K562 (cell line): ENCODE data around the gene PPP3CA. TPM values are rescaled to one million over a fixed set of nuclear protein-coding genes. Genes with fewer than 3 reads are reported as not detected.

Experiments
- ATAC-seq: fragments of 200-7000 bp; cut with Tn5 transposase; 3 replicates; pipeline ENCODE4 v1.9.1; 2020; ENCODE audit warnings: moderate library complexity
- BruUV-seq: library from RNA; stranded (reverse); fragments of 400-500 nt; replicated peaks from 2 replicates; lab custom pipeline; 2021; lab: Mats Ljungman, UMichigan
- CTCF ChIA-PET: fragments of 300-600 bp; formaldehyde crosslinking; extraction: SDS; loops from one replicate; lab custom pipeline; 2021; ENCODE audit warnings: low intra/inter-chr PET ratio; lab: Yijun Ruan, JAX
- POLR2A ChIA-PET: fragments of 300-600, 350-650 bp; sonication (Branson Sonifier 250); formaldehyde crosslinking; extraction: SDS; loops from one replicate; lab custom pipeline; 2021; ENCODE audit warnings: antibody characterized with exemption, inconsistent platforms; lab: Yijun Ruan, JAX
- DNase-seq, 4 experiments: peaks; one replicate each; pipeline versions ENCODE4 v3.0.0 to v3.0.0-alpha.2; 2011 to 2018; ENCODE audit warnings: low spot score in 3 of 4, mixed read lengths in 3 of 4; ENCODE audit errors: extremely low read depth in 1 of 4
- FAIRE-seq: peaks from 2 replicates; lab custom pipeline; 2011; peaks lifted over from hg19 to GRCh38; lab: Jason Lieb, UNC
- H2AFZ ChIP-seq: 2 replicates; pipeline ENCODE4 v1.6.0; 2011; ENCODE audit warnings: low read depth, low read length, control low read depth, inconsistent platforms
- H3K27ac ChIP-seq: fragments of 200-600 bp; 3 replicates; pipeline ENCODE4 v1.8.0; 2011; ENCODE audit warnings: low read depth, mild to moderate bottlenecking, control low read depth, inconsistent platforms, low read length, moderate library complexity, mixed read lengths; ENCODE audit errors: extremely low read depth
- H3K27me3 ChIP-seq, 2 experiments: fragments of 300-600 bp in 1 of 2; 2 replicates in 1 of 2; 3 replicates in 1 of 2; pipeline versions ENCODE4 v1.6.0 to v1.8.0; 2011; ENCODE audit warnings: inconsistent platforms in 2 of 2, low read length in 2 of 2, mild to moderate bottlenecking in 1 of 2, mixed read lengths in 1 of 2, moderate library complexity in 1 of 2; ENCODE audit not compliant: control insufficient read depth in 2 of 2, insufficient read depth in 2 of 2
- H3K36me3 ChIP-seq: fragments of 300-600 bp; 3 replicates; pipeline ENCODE4 v1.8.0; 2011; ENCODE audit warnings: mild to moderate bottlenecking, low read length, inconsistent platforms; ENCODE audit not compliant: control insufficient read depth, insufficient read depth
- H3K4me1 ChIP-seq, 2 experiments: fragments of 200-600 bp in 1 of 2; replicated peaks in 1 of 2; 2 replicates in 1 of 2; 3 replicates in 1 of 2; pipeline versions ENCODE4 v1.5.1 to v1.8.0; 2011; ENCODE audit warnings: inconsistent platforms in 2 of 2, low read length in 2 of 2, mild to moderate bottlenecking in 1 of 2, mixed read lengths in 1 of 2, moderate library complexity in 1 of 2; ENCODE audit not compliant: control insufficient read depth in 2 of 2, insufficient read depth in 2 of 2
- H3K4me2 ChIP-seq: 2 replicates; pipeline ENCODE4 v1.6.1; 2011; ENCODE audit warnings: low read length, control low read depth, inconsistent platforms, mixed read lengths; ENCODE audit not compliant: insufficient read depth
- H3K4me3 ChIP-seq: fragments of 200-600 bp; sonication (generic), shearing (Covaris generic); 2 replicates; pipeline ENCODE4 v1.5.1; 2016; ENCODE audit warnings: control low read depth, inconsistent platforms
- H3K79me2 ChIP-seq: fragments of 200-600 bp; 3 replicates; pipeline ENCODE4 v1.8.0; 2011; ENCODE audit warnings: low read length, inconsistent platforms; ENCODE audit not compliant: control insufficient read depth, insufficient read depth
- H3K9ac ChIP-seq, 2 experiments: 2 replicates each; pipeline versions ENCODE4 v1.6.0 to v1.6.1; 2011; ENCODE audit warnings: low read depth in 2 of 2, low read length in 2 of 2, control low read depth in 1 of 2, inconsistent platforms in 1 of 2, mild to moderate bottlenecking in 1 of 2, mixed read lengths in 1 of 2; ENCODE audit not compliant: insufficient read depth in 1 of 2
- H3K9me1 ChIP-seq: one replicate; pipeline ENCODE4 v1.6.0; 2011; ENCODE audit warnings: inconsistent platforms, mild to moderate bottlenecking, low read length, moderate library complexity; ENCODE audit not compliant: control insufficient read depth, insufficient read depth
- H3K9me3 ChIP-seq: replicated peaks from 2 replicates; pipeline ENCODE4 v1.5.1; 2011; ENCODE audit warnings: low read depth, low read length, inconsistent platforms; ENCODE audit not compliant: control insufficient read depth, insufficient read depth
- H4K20me1 ChIP-seq: replicated peaks from 2 replicates; pipeline ENCODE4 v1.6.1; 2011; ENCODE audit warnings: low read length, inconsistent platforms, mixed read lengths; ENCODE audit not compliant: control insufficient read depth, insufficient read depth
- ARID2 ChIP-seq: fragments of 450-650 bp; IDR thresholded peaks from 2 replicates; pipeline ENCODE4 v1.6.1; 2017; ENCODE audit warnings: antibody characterized with exemption, mild to moderate bottlenecking
- CHCHD3 ChIP-seq: fragments of 250-450 bp; sonication (Bioruptor Pico); IDR thresholded peaks from 2 replicates; pipeline ENCODE4 v2.1.2; 2022; ENCODE audit warnings: mild to moderate bottlenecking
- ETV5 ChIP-seq: sonication (generic); formaldehyde crosslinking; IDR thresholded peaks from 2 replicates; pipeline ENCODE4 v1.4.0; 2020; ENCODE audit warnings: low read depth, mild to moderate bottlenecking, missing genetic modification reagents
- GATAD2A ChIP-seq: fragments of 450-650 bp; IDR thresholded peaks from 2 replicates; pipeline ENCODE4 v1.6.1; 2017
- JUN ChIP-seq, 2 experiments: sonication (generic) in 1 of 2; formaldehyde crosslinking in 1 of 2; IDR thresholded peaks; 2 replicates each; pipeline versions ENCODE4 v1.6.1 to v1.8.0; 2012 to 2022; ENCODE audit warnings: borderline replicate concordance in 2 of 2, mild to moderate bottlenecking in 2 of 2, improper control_type of control experiment in 1 of 2, low read depth in 1 of 2, low read length in 1 of 2, missing genetic modification reagents in 1 of 2
- NR4A1 ChIP-seq, 2 experiments: fragments of 250-450 bp in 1 of 2; fragments of 450-650 bp in 1 of 2; sonication (Bioruptor Pico) in 1 of 2; IDR thresholded peaks; 2 replicates each; pipeline versions ENCODE4 v1.4.0 to v1.6.1; 2016 to 2020; ENCODE audit warnings: mild to moderate bottlenecking in 2 of 2, missing compliant biosample characterization in 1 of 2, missing genetic modification characterization in 1 of 2, moderate library complexity in 1 of 2
- ZNF76 ChIP-seq: fragments of 250-450 bp; sonication (Bioruptor Pico); IDR thresholded peaks from 2 replicates; pipeline ENCODE4 v1.4.0; 2020; ENCODE audit warnings: mild to moderate bottlenecking, moderate library complexity, borderline replicate concordance
- WGBS: fragments of 100-300 bp; shearing (Covaris generic); methylation state at CpG from one replicate; pipeline ENCODE4 v1.1.6; 2016; ENCODE audit warnings: low coverage, mixed read lengths; ENCODE audit not compliant: insufficient coverage; ENCODE audit errors: missing lambda C conversion rate; 5-methylcytosine and 5-hydroxymethylcytosine counted together
- in situ Hi-C: fragments of 300-500 bp; cut with MboI; formaldehyde crosslinking; loops from 4 replicates; pipeline ENCODE4 v1.15.0; 2018; ENCODE audit warnings: inconsistent platforms, mixed read lengths
- intact Hi-C: fragments of 100-400 bp; cut with micrococcal nuclease; formaldehyde crosslinking; loops from 2 replicates; pipeline ENCODE4 v1.14.2; 2022
- polyA plus RNA-seq, 8 experiments: library from polyadenylated mRNA; depleted of rRNA in 4 of 8; stranded (reverse) in 5 of 8; unstranded in 3 of 8; fragments of >200 nt; fragmentation: Nextera tagmentation in 2 of 8; fragmentation: Illumina TruSeq in 1 of 8; extraction: Ambion mirVana in 2 of 8; extraction: Trizol in 1 of 8; gene quantifications; 2 replicates each; pipeline versions ENCODE4 v1.2.1 to v1.2.3, GENCODE V29; 2011 to 2014; ENCODE audit warnings: inconsistent platforms in 1 of 8, missing spikeins in 1 of 8
- total RNA-seq, 7 experiments: library from RNA; depleted of rRNA in 6 of 7; stranded (reverse); fragments of >200 nt in 6 of 7; fragmentation: Illumina TruSeq in 2 of 7; extraction: Trizol in 2 of 7; gene quantifications; 2 replicates each; pipeline versions ENCODE4 v1.2.1 to v1.2.3, GENCODE V29; 2011 to 2021; ENCODE audit warnings: low replicate concordance in 1 of 7

The PPP3CA gene
- total and polyA plus RNA-seq, 9 of the 15 experiments (the other 6 are each of a cell fraction or from before 2014, with no cell fraction given), result 0.94 to 3.2 (median 1.6) TPM

DNA sequence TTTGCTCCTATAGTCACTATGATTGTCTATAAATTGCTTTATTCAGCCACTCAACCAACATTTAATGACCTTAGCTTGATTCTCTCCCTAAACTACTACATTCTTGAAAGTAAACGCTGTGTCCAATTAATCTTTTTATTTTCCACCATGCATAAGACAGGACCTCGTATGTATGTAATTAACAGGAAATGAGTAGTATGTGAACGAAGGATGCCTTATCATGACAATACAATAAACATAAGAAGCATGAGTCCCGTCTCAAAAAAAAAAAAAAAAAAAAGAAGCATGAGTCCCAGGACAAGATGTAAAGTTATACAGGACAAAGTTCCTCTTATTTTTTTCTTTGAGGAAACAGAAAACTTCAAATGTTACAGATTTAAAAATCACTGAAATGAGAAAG is 92.5 kb downstream of the PPP3CA start:
- H3K4me1 ChIP-seq, result no peaks in the 10 kb centered on the region
- no peak overlapping the region for H3K4me2 ChIP-seq
- H3K9me1 ChIP-seq, result no peaks in the 10 kb centered on the region
- WGBS, result 0% methylated on average over 3 of the region's 4 CpGs
- no peaks in the 10 kb centered on the region for H3K36me3 ChIP-seq
- H3K27ac ChIP-seq, result no peak overlapping the region
- TF ChIP-seq GATAD2A (no peak), ZNF76 (no peak), JUN (IDR thresholded peaks at IDR 0.05; ENCODE audit: borderline replicate concordance, low read depth, low read length) (no peak), JUN (CRISPR knock-in tag; IDR thresholded peaks at IDR 0.05; ENCODE audit: borderline replicate concordance) (no peak), ETV5 (CRISPR knock-in tag) (no peak), ARID2 (no peak), NR4A1 (CRISPR knock-in tag; IDR thresholded peaks at IDR 0.05) (no peak), NR4A1 (tag; IDR thresholded peaks at IDR 0.05) (no peak)
- no TSS peak for BruUV-seq
- CTCF ChIA-PET, result no interaction called here
- FAIRE-seq, result no peak
- POLR2A ChIA-PET, result no interaction called here
- H3K9me3 ChIP-seq, result no peaks in the 10 kb centered on the region
- H3K4me3 ChIP-seq, result no peak overlapping the region
- no peaks in the 10 kb centered on the region for H3K79me2 ChIP-seq
- H2AFZ ChIP-seq, result no peak overlapping the region
- no peaks in the 10 kb centered on the region for H4K20me1 ChIP-seq
- in situ Hi-C loops, result no loop called here
- no peak overlapping the region for H3K9ac ChIP-seq
- no peak for DNase-seq
- intact Hi-C loops, result no loop called here
- no peak for ATAC-seq
- no peaks in the 10 kb centered on the region for H3K27me3 ChIP-seq

DNA sequence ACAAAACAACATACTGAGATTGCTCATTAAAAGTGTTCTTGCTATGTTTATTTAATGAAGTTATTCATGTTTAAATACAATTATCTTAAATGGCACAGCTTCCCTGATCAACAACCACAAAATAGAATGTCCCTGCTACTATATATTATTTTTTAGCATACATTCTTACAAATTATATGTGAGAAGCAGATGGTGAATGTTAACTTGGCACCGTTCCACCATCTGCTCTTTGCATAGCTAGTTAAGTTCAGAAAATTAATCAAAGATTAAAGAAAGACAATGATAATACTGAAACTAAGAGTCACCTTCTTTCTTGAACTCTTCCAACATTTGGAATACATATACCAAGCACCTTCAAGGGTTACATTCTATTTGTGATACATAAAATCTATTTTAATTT is 94.2 kb downstream of the PPP3CA start:
- POLR2A ChIA-PET, result no interaction called here
- intact Hi-C loops, result no loop called here
- no peaks in the 10 kb centered on the region for H3K79me2 ChIP-seq

More for the DNA sequence above, 94.2 kb downstream of the PPP3CA start:
- no peak for ATAC-seq
- TF ChIP-seq CHCHD3 (CRISPR knock-in tag), result no peak
- TF ChIP-seq, all 486 proteins: peak for 0
- WGBS, result 6% methylated on average over 1 of the region's 1 CpG
- Histone ChIP-seq H4K20me1 (no peaks in the 10 kb centered on the region), H2AFZ (no peak overlapping the region), H3K9ac (no peak overlapping the region), H3K9me1 (no peaks in the 10 kb centered on the region), H3K4me2 (no peak overlapping the region), H3K36me3 (no peaks in the 10 kb centered on the region), H3K4me3 (no peak overlapping the region), H3K9me3 (no peaks in the 10 kb centered on the region), H3K27me3 (no peaks in the 10 kb centered on the region), H3K27ac (no peak overlapping the region), H3K4me1 (no peaks in the 10 kb centered on the region)
- CTCF ChIA-PET, result no interaction called here
- in situ Hi-C loops, result no loop called here
- DNase-seq (no peak), FAIRE-seq (no peak)
- no TSS peak for BruUV-seq
